ENCODE data around the gene DUSP22.

Gene DUSP22

DNA sequence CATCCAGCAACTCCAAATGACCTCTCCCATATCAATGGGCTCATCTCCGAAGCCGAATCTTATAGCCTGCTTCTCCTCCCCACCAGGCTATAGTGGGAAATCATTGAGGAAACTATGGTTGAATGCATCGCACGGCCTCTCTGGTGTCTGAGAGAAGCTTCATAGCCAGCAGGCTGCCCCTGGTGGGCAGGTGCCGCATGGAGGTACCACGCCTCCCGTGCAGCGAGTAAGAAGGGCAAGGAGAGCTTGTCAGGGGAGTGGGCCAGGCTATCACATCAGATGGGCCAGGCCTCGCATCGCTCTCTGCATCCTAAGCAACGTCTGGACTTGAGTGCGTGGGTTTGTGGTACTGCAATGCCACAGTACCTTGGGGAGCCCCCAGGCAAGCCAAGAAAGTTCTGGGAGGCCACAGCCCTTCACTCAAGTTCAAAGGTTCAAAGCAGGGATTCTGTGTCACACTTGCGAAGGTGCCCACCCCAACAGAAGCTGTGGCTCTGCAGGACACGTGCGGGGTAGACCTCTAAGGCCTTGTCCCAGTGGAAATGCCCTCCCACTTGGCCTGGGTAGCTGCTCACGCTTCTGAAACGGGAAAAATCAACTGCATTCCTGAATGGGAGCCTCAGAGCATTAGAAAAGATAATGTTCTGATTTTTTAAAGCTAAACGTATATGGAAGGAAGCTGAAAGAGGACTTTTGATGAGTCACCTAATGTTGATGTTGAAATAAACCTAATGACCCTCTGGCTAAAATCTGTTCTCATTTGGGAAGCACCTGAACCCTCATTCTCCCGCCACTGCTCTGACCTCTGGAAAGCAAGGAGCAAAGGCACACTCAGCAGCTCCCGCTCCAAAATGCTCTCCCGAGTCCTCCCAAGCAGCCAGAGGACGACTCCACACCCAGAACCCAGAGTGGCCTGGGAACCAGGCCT, 90.9 kb downstream of the DUSP22 start:
- no peak for DNase-seq

DNA sequence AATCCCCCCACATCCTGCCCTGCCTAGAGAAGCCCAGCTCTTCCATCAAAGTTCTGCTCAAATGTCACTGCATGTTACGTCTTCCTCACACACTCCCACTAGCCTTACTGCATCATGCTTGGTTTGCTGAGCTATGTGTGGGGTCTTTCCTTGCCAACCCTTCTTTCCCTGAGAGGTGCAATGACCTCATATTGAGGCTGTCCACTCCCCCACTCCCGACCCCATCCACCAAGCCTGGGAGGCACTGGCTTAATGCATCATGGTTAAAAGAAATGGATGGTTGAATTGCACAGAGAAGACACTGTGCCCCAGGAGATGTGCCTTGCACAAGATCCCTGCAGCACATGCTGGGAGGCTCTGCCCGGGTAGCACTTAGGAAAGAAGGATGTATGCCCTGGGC, 91.6 kb downstream of the DUSP22 start:
- no peak for DNase-seq

- DNase-seq: no peak
These were observed 92.6 kb downstream of the DUSP22 start for GRCh38 chr6:384898-385297.

DNA sequence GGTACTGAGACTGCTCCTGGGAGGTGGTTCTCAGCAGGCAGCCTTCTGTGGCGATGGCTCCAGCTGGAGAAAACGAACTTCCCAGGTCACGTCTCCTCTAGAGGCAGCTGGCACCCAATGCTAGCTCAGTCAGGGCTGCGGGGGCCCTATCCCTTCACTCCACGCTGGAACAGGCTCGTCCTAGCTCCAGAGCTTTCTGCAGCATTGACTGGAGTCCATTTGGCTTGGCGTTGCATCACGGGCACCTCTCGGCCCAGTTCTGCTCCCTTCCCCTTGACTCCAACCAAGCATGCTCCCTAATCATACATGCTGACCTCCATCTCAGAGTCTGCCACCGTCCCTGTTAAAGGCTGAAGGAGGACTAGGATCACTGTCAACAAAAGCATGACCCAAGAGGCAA, 93.3 kb downstream of the DUSP22 start:
- no peak for DNase-seq

GRCh38 chr6:386688-387266, 94.5 kb downstream of the DUSP22 start:
- DNase-seq: no peak

DNA sequence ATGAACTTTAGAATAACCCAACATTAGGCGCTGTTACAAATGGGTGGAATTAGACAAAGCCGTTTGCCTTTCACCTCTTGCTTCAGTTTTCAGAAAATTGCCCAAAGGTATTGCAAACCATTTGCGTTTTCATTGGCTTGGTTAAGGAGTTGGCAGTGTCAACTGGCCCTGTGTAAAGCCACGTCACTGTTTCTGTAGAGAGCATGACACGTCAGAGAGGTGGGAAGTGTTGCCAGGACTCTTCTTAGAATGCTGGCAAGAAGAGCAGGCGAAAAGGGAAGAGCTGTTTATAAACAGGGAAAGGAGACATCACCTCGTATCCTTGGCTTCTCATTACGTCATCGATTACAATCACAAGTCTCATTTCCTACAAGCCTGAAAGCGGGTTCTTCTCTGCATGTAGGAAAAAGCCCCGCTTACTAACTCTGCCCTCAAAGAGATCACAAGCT, 95.0 kb downstream of the DUSP22 start:
- DNase-seq: peak; percentile 54 to 82

GRCh38 chr6:388202-388903, 96.1 kb downstream of the DUSP22 start:
- DNase-seq: peak; percentile 44 to 62

- DNase-seq: no peak
These were observed 96.9 kb downstream of the DUSP22 start for GRCh38 chr6:389143-389542.

DNA sequence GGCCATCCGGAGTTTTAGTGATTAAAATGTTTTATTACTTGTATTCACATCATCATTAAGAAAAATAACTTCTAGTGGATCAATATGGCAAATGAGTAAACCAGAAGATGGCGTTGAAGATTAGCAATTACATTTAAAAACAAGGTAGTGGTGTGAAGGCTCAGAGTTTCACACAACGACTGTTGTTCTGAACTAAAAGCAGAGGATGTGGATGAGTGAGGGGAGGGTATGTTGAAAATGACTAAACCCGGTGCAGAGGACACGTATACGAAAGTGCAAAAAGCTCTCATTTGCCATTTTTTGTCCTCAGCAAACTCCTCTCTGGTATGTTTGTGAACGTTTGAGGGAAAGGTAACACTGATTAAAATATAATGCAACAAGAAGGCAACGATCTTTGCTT, 97.3 kb downstream of the DUSP22 start:
- DNase-seq: no peak

DNA sequence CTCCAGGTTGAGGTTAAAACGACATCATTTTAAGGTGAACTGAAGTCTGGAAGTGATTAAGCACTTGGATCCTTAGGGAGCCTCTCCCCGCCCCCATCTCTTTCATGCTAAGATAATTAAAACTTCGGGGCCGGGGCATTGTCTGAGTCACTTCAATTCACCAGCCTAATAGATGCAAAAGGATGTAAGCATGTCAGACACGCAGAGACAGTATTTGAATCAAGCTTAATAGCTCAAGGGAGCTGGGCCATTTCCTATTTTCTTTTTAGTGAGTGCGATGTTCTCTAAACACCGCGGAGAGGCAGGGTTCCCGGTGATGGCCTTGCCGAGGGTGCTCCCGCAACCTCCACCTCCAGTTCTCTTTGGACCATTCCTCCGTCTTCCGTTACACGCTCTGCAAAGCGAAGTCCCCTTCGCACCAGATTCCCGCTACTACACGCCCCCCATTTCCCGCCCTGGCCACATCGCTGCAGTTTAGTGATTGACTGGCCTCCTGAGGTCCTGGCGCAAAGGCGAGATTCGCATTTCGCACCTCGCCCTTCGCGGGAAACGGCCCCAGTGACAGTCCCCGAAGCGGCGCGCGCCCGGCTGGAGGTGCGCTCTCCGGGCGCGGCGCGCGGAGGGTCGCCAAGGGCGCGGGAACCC, 98.7 kb downstream of the DUSP22 start:
- DNase-seq: no peak

DNA sequence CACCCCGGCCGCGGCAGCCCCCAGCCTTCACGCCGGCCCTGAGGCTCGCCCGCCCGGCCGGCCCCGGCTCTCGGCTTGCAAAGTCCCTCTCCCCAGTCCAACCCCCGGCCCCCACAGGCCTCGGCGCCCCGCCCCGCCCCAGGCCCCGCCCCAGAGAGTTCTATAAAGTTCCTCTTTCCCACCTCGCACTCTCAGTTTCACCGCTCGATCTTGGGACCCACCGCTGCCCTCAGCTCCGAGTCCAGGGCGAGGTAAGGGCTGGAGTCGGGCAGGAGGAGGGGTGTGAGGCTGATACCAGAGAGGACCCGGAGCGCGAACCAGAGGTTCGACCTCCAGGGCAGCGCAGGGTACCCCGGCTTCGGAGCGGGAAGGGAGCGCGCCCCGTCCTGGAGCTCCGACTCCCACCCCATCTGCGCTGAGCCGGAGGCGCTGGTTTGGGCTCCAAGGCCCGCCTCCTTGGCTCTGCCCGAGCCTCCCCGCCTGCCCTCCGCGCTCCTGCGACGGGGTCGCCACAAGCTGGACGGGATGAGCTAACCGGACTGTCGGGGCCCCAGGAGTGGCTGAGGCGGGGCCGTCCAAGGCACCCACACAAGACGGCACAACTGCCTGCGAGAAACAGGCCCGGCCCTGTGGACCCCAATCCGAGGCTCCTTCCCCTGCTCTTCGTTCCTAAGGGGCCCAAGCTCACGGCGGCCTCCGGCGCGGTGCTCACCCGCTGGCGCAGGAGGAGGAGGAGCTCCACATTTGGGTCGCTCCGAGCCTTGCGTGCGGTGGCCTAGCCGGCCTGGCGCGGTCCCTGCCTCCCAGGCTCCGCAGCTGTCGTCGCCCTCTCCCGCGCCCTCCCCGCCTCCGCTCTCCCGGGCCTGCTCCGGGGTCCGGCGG, 99.5 kb downstream of the DUSP22 start, which contains the start of gene IRF4:
IRF4 (plus strand) TSS at position 194 of the 882 bp plus-strand sequence. CDS start 1,401 bp downstream, outside the sequence.
- peak; percentile 38 to 47 for DNase-seq

DNA sequence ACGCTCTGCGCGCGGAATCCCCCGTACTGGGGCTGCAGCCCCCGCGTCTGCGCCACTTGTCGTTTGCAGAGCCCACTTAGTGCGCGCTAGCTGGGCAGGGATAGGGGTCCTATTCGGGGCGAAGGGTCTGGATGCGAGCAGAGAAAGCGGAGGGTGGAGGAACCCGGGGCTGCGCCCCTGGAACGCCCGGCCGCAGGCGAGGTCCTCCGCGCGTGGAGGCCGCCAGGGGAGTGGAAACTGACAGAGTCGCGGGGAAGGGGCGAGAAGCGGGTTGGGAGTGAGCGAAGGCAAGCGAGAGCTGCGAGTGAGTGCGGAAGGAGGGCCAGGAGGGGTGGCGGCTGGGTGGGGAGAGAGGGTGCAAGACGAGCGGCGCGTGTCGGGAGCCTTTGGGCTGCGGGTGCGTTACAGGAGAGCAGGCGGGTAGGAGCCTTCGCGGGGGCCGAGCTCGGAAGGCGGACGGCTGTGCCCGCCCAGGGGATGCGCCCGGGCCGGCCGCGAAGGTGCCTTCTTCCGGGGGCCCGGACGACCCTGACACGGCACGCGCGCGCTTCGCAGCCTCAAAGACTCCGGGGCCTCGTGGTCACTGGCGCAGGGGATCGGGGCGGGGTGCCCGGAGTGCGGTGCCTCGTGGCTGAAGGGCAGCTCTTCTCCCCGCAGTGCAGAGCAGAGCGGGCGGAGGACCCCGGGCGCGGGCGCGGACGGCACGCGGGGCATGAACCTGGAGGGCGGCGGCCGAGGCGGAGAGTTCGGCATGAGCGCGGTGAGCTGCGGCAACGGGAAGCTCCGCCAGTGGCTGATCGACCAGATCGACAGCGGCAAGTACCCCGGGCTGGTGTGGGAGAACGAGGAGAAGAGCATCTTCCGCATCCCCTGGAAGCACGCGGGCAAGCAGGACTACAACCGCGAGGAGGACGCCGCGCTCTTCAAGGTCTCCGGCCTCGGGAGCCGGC, 100.4 kb downstream of the DUSP22 start:
- DNase-seq: peak in 1 of 2 donors; percentile 34

DNA sequence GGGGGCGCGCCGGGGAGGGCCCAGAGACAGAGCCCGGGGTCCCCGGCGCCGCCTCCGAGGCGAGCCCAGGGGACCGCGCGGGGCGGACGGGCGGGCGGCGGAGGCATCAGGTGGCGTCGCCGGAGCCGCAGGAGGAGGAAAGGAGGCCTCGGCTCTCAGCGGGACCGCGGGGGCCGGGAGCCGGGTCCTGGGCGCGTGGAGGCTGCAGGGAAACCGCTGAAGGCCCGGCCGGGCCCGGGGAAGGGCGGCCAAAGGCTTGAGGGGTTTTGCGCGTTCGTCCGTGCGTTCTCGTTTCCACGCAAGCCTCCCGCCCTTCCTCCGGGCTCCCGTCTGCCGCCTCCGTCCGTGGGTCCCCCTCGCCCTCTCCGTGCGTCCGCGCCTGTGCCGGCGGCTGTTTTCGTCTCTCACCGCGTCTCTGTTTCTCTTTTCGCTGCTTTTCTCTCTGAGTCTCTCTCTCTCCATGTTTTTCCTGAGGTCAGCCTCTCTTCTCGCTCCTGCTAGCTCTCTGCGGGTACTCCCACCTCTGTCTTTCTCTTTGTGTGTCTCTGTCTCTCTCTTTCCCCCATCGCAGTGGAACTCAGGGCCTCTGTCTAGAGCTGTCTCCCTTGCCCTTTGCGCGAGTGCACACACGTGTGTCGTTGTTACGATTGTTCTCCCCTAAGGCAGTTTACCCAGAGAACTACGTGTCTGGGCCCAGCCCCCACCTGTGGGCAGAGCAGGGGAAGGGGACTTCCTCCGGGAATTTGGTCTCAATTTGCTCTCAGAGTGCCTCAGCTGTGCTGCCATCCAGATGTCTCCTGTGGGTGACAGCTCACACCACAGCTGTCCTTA, 101.3 kb downstream of the DUSP22 start:
- DNase-seq: no peak

DNA sequence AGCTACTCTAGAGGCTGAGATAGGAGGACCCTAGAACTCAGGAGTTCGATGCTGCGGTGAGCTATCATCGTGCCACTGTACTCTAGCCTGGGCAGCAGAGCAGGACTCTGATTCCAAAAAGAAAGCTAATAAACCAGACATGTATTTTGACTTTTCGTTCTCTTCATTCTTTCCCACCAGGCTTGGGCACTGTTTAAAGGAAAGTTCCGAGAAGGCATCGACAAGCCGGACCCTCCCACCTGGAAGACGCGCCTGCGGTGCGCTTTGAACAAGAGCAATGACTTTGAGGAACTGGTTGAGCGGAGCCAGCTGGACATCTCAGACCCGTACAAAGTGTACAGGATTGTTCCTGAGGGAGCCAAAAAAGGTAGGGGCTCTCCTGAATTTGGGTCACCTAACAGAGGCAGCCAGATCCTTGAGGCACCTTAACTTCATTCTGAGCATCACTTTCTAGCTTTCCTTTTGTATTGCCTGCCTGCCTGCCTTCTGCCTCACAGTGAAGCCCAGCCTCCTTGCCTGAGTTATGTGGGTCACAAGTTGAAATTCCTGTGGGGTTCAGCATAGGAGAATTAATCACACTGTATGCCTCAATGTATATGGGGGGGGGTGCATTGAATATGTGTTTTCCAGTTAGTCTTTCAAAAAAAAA, 102.5 kb downstream of the DUSP22 start:
- no peak for DNase-seq

- no peak for DNase-seq
These were observed 103.3 kb downstream of the DUSP22 start for GRCh38 chr6:395432-396125.

GRCh38 chr6:396126-396520, 103.8 kb downstream of the DUSP22 start:
- DNase-seq: no peak

GRCh38 chr6:397056-397455, 104.8 kb downstream of the DUSP22 start:
- no peak for DNase-seq

DNA sequence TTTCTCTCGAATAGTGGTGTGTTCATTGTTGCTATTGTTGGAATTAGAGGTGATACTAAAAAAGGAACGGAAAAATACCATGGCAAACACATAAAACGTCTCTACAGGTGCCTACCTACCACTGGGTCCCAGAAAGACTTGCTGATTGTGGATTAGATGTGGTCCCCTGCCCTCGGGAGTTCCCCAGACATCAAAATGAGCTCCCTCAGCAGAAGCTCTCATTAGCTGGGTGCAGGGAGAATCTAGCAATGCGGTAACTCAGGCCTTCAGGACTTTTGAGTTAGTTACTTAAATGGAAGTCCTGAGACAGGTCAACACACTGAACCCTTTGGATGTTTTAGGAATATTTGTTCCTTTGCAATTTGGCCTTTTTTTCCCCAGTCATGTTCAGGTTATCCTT, 105.3 kb downstream of the DUSP22 start:
- DNase-seq: no peak

DNA sequence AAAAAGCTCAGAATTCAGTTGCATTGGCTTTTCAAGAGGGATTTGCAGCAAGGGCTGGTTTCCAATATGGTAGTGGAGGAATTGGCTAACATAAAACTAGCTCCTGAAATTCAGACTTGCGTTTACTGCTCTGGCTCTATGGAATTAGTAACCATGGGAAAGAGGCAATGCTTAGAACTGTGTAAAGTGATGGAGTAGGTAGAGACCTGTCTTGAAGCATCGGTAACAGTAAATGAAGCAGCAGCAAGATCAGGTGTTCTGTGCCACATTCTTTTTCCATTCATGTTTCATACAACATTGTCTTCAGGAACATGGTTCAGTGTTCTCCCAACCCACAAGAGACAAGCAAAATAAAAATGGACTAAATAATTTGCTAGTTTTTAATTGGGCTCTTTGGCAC, 105.8 kb downstream of the DUSP22 start:
- no peak for DNase-seq
